GM18505 (cell line): ENCODE measurements around the gene CAMK2D.
A peak's percentile ranks its signal among the peaks of the same experiment; 100 is the strongest.

Experiments
- ATAC-seq: cut with Tn5 transposase; IDR thresholded peaks from one replicate; pipeline ENCODE4 v1.9.1; 2021; ENCODE audit not compliant: unreplicated experiment
- POLR2A ChIP-seq: IDR thresholded peaks from 4 replicates; pipeline ENCODE4 v1.6.1; 2011; ENCODE audit warnings: borderline replicate concordance; ENCODE audit not compliant: insufficient read depth, insufficient read length; ENCODE audit errors: extremely low read depth

The CAMK2D gene

GRCh38 chr4:113645288-113645687, 116.2 kb downstream of the CAMK2D start:
- TF ChIP-seq POLR2A = no peak
- ATAC-seq = no peak

- no peak for ATAC-seq
Observed at GRCh38 chr4:113644398-113644797, 117.1 kb downstream of the CAMK2D start.

GRCh38 chr4:113643505-113643904, 118.0 kb downstream of the CAMK2D start:
- no peak for TF ChIP-seq POLR2A
- no peak for ATAC-seq

More at GRCh38 chr4:113644398-113644797, 117.1 kb downstream of the CAMK2D start:
- TF ChIP-seq POLR2A = no peak

- peak; percentile 65 for ATAC-seq
- TF ChIP-seq POLR2A = no peak
Observed at GRCh38 chr4:113641025-113641431, 120.5 kb downstream of the CAMK2D start.

- no peak for ATAC-seq
- no peak for TF ChIP-seq POLR2A
Observed at GRCh38 chr4:113639326-113639725, 122.2 kb downstream of the CAMK2D start.

- no peak for TF ChIP-seq POLR2A
- ATAC-seq = no peak
Observed at GRCh38 chr4:113638562-113638832, 123.0 kb downstream of the CAMK2D start.

GRCh38 chr4:113637823-113638561, 123.5 kb downstream of the CAMK2D start:
- TF ChIP-seq POLR2A = no peak
- no peak for ATAC-seq

- no peak for TF ChIP-seq POLR2A
- ATAC-seq = no peak
Observed at GRCh38 chr4:113637363-113637762, 124.2 kb downstream of the CAMK2D start.

- TF ChIP-seq POLR2A = no peak
- ATAC-seq = no peak
Observed at GRCh38 chr4:113636877-113637276, 124.7 kb downstream of the CAMK2D start.

- no peak for TF ChIP-seq POLR2A
- ATAC-seq = no peak
Observed at GRCh38 chr4:113636438-113636818, 125.1 kb downstream of the CAMK2D start.

GRCh38 chr4:113635739-113636437, 125.7 kb downstream of the CAMK2D start:
- no peak for TF ChIP-seq POLR2A
- ATAC-seq = no peak

GRCh38 chr4:113634081-113634969, 127.2 kb downstream of the CAMK2D start:
- ATAC-seq = no peak
- no peak for TF ChIP-seq POLR2A

- no peak for TF ChIP-seq POLR2A
- ATAC-seq = no peak
Observed at GRCh38 chr4:113633467-113633866, 128.1 kb downstream of the CAMK2D start.
